Measurements from ENCODE around the gene HOXA3.

DNA sequence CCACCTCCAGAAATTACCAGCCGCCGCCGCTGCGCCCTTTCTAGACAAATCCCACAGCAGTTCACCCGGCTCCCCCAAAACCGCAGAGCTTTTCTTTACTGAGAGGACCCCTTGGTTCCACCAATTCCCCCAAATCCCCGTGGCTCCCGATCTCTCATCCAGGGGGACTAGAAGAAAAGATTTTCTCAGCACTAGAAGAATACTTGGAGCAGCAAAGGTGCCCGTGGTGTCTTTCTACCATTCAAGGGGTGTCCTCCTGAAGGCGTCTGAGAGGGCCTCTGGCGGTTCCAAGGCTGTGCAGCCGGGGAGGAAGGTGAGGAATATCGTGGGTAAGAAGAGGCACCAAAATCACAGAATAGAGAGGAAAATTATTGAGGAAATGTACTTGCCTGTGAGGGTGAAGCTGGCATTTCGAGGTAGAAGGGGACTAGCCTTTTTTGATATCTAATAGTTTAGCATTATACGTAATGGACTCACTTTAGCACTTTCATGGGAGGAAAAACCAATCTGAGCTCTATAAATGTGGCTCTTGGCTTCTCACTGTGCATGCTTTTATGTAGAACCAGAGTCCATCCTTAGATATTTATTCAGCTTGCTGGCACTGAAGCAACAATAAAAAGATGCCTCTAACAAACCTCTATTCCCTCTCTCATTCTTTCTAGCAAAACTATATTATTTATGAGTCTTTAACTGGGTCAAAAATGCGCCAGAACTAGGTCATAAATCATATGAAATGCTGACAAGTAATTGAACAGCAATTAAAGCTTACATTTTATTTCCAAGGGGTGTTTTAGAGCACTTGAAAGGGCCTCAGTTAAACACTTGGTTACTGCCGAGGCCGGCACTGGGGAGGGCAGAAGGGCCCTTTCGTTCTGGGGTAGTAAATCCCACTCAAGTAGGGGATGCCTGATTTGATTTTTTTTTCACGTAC is 36.1 kb downstream of the HOXA3 start:
- TF ChIP-seq, protein P1, sequence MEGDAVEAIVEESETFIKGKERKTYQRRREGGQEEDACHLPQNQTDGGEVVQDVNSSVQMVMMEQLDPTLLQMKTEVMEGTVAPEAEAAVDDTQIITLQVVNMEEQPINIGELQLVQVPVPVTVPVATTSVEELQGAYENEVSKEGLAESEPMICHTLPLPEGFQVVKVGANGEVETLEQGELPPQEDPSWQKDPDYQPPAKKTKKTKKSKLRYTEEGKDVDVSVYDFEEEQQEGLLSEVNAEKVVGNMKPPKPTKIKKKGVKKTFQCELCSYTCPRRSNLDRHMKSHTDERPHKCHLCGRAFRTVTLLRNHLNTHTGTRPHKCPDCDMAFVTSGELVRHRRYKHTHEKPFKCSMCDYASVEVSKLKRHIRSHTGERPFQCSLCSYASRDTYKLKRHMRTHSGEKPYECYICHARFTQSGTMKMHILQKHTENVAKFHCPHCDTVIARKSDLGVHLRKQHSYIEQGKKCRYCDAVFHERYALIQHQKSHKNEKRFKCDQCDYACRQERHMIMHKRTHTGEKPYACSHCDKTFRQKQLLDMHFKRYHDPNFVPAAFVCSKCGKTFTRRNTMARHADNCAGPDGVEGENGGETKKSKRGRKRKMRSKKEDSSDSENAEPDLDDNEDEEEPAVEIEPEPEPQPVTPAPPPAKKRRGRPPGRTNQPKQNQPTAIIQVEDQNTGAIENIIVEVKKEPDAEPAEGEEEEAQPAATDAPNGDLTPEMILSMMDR (IDR thresholded peaks at IDR 0.05) = no peak
- no peak for TF ChIP-seq POLR2A (IDR thresholded peaks at IDR 0.05)
- TF ChIP-seq EP300 (IDR thresholded peaks at IDR 0.05) = no peak

Measured in ovary (tissue), 3 donors.